OCI-LY3 (cell line): ENCODE results near the gene CBR1.

Experiments
- H2AFZ ChIP-seq: fragments of 200-600, 300-600 bp; shearing (Covaris generic); 2 replicates; pipeline ENCODE4 v1.6.0; 2014; ENCODE audit warnings: antibody characterized with exemption, low read depth, low read length
- H3K27ac ChIP-seq: fragments of 200-600, 300-600 bp; sonication (generic); 2 replicates; pipeline ENCODE4 v1.5.1; 2014; ENCODE audit warnings: mild to moderate bottlenecking, low read length, moderate library complexity, mixed read lengths
- H3K27me3 ChIP-seq: fragments of 200-600, 300-600 bp; sonication (generic); 2 replicates; pipeline ENCODE4 v1.6.1; 2014; ENCODE audit warnings: low read depth, low read length, mixed read lengths
- H3K36me3 ChIP-seq: fragments of 200-600, 300-600 bp; sonication (generic); replicated peaks from 2 replicates; pipeline ENCODE3; 2014; ENCODE audit warnings: low read depth, low read length, mixed read lengths
- H3K4me1 ChIP-seq: fragments of 300-600, 200-600 bp; sonication (generic); 2 replicates; pipeline ENCODE4 v1.6.1; 2014; ENCODE audit warnings: low read length, mixed read lengths
- H3K4me2 ChIP-seq: fragments of 200-600, 300-600 bp; sonication (generic); 2 replicates; pipeline ENCODE4 v1.6.1; 2014; ENCODE audit warnings: low read length, mixed read lengths
- H3K4me3 ChIP-seq: fragments of 300-600, 200-600 bp; sonication (generic); 2 replicates; pipeline ENCODE4 v1.5.1; 2014; ENCODE audit warnings: antibody characterized with exemption, mild to moderate bottlenecking, low read length, moderate library complexity
- H3K79me2 ChIP-seq: fragments of 300-600, 200-600 bp; shearing (Covaris generic); 2 replicates; pipeline ENCODE4 v1.6.1; 2014; ENCODE audit warnings: mild to moderate bottlenecking, low read length, mixed read lengths
- H3K9ac ChIP-seq: fragments of 300-600, 200-600 bp; shearing (Covaris generic); 2 replicates; pipeline ENCODE4 v1.6.0; 2014; ENCODE audit warnings: mild to moderate bottlenecking, low read length, moderate library complexity
- H3K9me3 ChIP-seq: fragments of 200-600, 300-600 bp; shearing (Covaris generic); 2 replicates; pipeline ENCODE4 v1.6.1; 2014; ENCODE audit warnings: low read length, mixed read lengths; ENCODE audit not compliant: insufficient read depth
- H4K20me1 ChIP-seq: fragments of 200-600, 300-600 bp; sonication (generic); 2 replicates; pipeline ENCODE4 v1.6.1; 2016; ENCODE audit warnings: low read length, mixed read lengths; ENCODE audit not compliant: insufficient read depth
- EZH2phosphoT487 ChIP-seq: fragments of 200-600 bp; shearing (Covaris generic); IDR thresholded peaks from 2 replicates; pipeline ENCODE4 v1.6.1; 2018; ENCODE audit warnings: antibody characterized with exemption, mixed run types, low read depth
- TF ChIP-seq, protein P1 (sequence below): fragments of 200-600, 300-600 bp; sonication (generic); IDR thresholded peaks from 2 replicates; pipeline ENCODE4 v1.5.1; 2014; ENCODE audit warnings: antibody characterized with exemption, low read length, low read depth

CBR1 gene

DNA sequence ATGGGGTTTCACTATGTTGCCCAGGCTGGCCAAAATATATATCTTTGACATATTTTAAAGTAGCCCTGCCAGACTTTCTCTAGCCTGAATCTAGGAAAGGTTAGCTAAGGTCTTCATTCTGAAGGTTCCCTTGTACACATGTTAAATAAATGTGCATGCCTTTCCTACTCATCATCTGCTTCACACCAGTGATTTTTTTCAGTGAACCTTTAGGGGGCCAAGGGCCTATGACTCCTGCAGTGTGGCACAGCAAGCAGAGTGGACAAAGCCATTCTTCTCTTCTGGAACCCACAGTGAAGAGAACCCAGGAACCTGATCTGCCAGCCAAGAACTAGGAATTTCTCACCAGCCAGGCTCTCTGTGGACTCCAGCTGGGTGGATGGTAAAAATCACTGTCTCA, 22.9 kb downstream of the CBR1 start:
- TF ChIP-seq EZH2phosphoT487 = no peak
- TF ChIP-seq, protein P1, sequence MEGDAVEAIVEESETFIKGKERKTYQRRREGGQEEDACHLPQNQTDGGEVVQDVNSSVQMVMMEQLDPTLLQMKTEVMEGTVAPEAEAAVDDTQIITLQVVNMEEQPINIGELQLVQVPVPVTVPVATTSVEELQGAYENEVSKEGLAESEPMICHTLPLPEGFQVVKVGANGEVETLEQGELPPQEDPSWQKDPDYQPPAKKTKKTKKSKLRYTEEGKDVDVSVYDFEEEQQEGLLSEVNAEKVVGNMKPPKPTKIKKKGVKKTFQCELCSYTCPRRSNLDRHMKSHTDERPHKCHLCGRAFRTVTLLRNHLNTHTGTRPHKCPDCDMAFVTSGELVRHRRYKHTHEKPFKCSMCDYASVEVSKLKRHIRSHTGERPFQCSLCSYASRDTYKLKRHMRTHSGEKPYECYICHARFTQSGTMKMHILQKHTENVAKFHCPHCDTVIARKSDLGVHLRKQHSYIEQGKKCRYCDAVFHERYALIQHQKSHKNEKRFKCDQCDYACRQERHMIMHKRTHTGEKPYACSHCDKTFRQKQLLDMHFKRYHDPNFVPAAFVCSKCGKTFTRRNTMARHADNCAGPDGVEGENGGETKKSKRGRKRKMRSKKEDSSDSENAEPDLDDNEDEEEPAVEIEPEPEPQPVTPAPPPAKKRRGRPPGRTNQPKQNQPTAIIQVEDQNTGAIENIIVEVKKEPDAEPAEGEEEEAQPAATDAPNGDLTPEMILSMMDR = no peak
- Histone ChIP-seq H3K9ac (no peak overlapping the region), H4K20me1 (no peaks in the 10 kb centered on the region), H3K79me2 (no peaks in the 10 kb centered on the region), H3K27ac (no peak overlapping the region), H3K36me3 (no peaks in the 10 kb centered on the region), H3K4me1 (no peaks in the 10 kb centered on the region; the same call in 1 of the 2 replicates), H3K4me3 (no peak overlapping the region), H3K27me3 (no peaks in the 10 kb centered on the region), H2AFZ (no peak overlapping the region), H3K4me2 (no peak overlapping the region), H3K9me3 (peaks cover 9% of the 10 kb centered on the region; the same call in 1 of the 2 replicates)

DNA sequence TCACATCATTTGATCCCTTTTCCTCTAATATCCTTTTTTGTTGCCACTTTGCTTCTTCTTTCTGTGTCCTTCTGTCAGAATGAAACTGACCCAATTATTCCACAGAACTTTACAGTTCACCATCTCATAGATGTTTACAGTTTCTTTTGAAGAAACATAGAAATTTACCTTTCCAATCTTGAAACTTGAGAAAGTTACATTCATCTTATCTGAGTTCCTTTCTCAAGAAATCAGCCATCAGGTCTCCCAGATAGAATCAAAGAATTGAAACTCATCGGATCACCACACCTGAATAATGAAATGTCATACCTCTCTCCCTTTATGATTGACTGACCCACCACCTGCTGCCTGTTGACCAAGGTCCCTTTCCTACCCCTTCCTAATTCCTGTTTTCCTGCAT, 23.7 kb downstream of the CBR1 start:
- Histone ChIP-seq H3K9me3 (peaks cover 9% of the 10 kb centered on the region; the same call in 1 of the 2 replicates), H3K4me2 (no peak overlapping the region), H2AFZ (no peak overlapping the region), H3K4me1 (peaks cover 2% of the 10 kb centered on the region), H3K27ac (no peak overlapping the region), H3K9ac (no peak overlapping the region), H3K36me3 (no peaks in the 10 kb centered on the region), H3K79me2 (no peaks in the 10 kb centered on the region), H3K4me3 (no peak overlapping the region), H4K20me1 (no peaks in the 10 kb centered on the region), H3K27me3 (no peaks in the 10 kb centered on the region)
- TF ChIP-seq EZH2phosphoT487 = no peak
- TF ChIP-seq, protein P1 = no peak

DNA sequence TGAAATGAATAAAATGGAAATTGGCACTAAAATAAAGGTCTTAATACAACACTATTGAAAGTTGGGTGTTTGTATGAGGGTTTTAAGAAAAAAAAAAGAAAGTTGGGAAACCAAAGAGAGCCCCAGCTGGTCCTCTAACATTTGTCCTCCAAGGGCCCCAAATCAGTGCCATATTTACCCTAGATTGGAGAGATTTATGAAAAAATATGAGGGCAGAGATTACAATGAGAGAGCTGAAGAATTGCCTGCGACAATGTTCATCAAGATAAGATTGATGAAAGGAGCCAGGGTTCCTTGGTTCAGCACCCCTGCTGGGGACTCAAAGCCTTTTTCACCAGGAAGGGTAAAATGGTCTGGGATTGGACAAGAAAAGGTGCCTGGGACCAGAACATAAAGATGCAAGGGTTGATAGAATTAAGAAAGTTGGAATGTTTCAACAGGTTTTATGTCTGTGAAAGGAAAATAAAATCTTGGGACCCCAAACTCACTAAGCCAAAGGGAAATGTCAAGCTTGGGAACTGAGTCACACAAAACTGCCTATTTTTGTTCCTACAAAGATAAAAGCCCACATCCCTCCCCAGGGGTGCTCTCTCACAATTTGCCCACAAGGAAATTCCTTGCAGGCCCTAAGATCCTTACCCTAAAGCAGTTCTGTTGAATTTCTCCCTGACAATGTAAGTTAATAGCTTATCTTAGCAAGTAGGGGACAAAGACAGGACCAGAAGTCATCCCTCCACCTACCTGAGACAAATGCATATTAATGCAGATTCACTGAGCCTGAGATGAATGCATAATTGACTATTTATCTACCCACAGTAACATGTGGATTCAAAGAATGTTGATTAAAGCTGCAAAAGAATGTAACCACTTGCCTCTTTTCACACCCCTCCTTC, 26.8 kb downstream of the CBR1 start:
- no peak overlapping the region for H3K27ac ChIP-seq

More for the DNA sequence above, 26.8 kb downstream of the CBR1 start:
- Histone ChIP-seq H3K79me2 (no peaks in the 10 kb centered on the region), H3K9ac (no peak overlapping the region), H3K36me3 (no peaks in the 10 kb centered on the region), H3K4me1 (peaks cover 2% of the 10 kb centered on the region), H3K9me3 (peaks cover 9% of the 10 kb centered on the region; the same call in 1 of the 2 replicates), H3K4me3 (no peak overlapping the region), H4K20me1 (no peaks in the 10 kb centered on the region), H3K4me2 (no peak overlapping the region), H2AFZ (no peak overlapping the region), H3K27me3 (no peaks in the 10 kb centered on the region)
- TF ChIP-seq, protein P1 = no peak
- TF ChIP-seq EZH2phosphoT487 = no peak
